Measurements from ENCODE around the gene ZNF208. TPM values are rescaled to one million over a fixed set of nuclear protein-coding genes. Genes with fewer than 3 reads are reported as not detected.

The ZNF208 gene
- total RNA-seq, 1 experiment from 2014 or later, result not detected

GRCh38 chr19:21940684-21941083 lies 70.1 kb downstream of the ZNF208 start:
- H3K4me1 ChIP-seq (replicated peaks; ENCODE audit: insufficient read depth), result no peaks in the 10 kb centered on the region
- no peaks in the 10 kb centered on the region for H3K27me3 ChIP-seq (ENCODE audit: insufficient read depth, low read depth)
- POLR2A ChIA-PET (ENCODE audit: unreplicated experiment), result no interaction called here

GRCh38 chr19:21934593-21934992 lies 76.2 kb downstream of the ZNF208 start:
- ChIA-PET POLR2A (ENCODE audit: unreplicated experiment) (no interaction called here), CTCF (no interaction called here)
- H3F3A ChIP-seq (ENCODE audit: insufficient read depth, low read depth), result no peaks in the 10 kb centered on the region
- TF ChIP-seq CTCF (conservative IDR thresholded peaks at IDR 0.05), result no peak
- TF ChIP-seq EZH2 (IDR thresholded peaks at IDR 0.05; ENCODE audit: low read depth), result no peak
- H3K36me3 ChIP-seq (ENCODE audit: low read depth), result no peaks in the 10 kb centered on the region
- no peak overlapping the region for H3K4me3 ChIP-seq
- no peak overlapping the region for H2AFZ ChIP-seq
- no peaks in the 10 kb centered on the region for H3K9me3 ChIP-seq (ENCODE audit: insufficient read depth, low read depth)
- DNase-seq, result no peak
- intact Hi-C loops (cut with micrococcal nuclease; ENCODE audit: unreplicated experiment), result no loop called here
- no peaks in the 10 kb centered on the region for H3K9me2 ChIP-seq (ENCODE audit: insufficient read depth)
- no TSS peak for BruUV-seq (replicated peaks)
- H3K4me2 ChIP-seq, result no peak overlapping the region
- H4K20me1 ChIP-seq (ENCODE audit: insufficient read depth), result no peaks in the 10 kb centered on the region
- H3K79me2 ChIP-seq (ENCODE audit: low read depth), result no peaks in the 10 kb centered on the region
- H3K27ac ChIP-seq, result no peak overlapping the region
- no peaks in the 10 kb centered on the region for H3K27me3 ChIP-seq (ENCODE audit: insufficient read depth, low read depth)
- no peaks in the 10 kb centered on the region for H3K4me1 ChIP-seq (replicated peaks; ENCODE audit: insufficient read depth)

More at GRCh38 chr19:21940684-21941083, 70.1 kb downstream of the ZNF208 start:
- no peaks in the 10 kb centered on the region for H4K20me1 ChIP-seq (ENCODE audit: insufficient read depth)
- no peak overlapping the region; the same call in 1 of the 2 replicates for H3K4me3 ChIP-seq
- intact Hi-C loops (cut with micrococcal nuclease; ENCODE audit: unreplicated experiment), result no loop called here
- peak overlapping the region; percentile 27 for H3K4me2 ChIP-seq
- H2AFZ ChIP-seq, result peak overlapping the region; percentile 26; the same call in 1 of the 2 replicates
- no peak overlapping the region for H3K27ac ChIP-seq
- no TSS peak for BruUV-seq (replicated peaks)
- H3K79me2 ChIP-seq (ENCODE audit: low read depth), result no peaks in the 10 kb centered on the region
- TF ChIP-seq CTCF (conservative IDR thresholded peaks at IDR 0.05), result no peak
- TF ChIP-seq EZH2 (IDR thresholded peaks at IDR 0.05; ENCODE audit: low read depth), result no peak
- H3K9me3 ChIP-seq (ENCODE audit: insufficient read depth, low read depth), result no peaks in the 10 kb centered on the region; the same call in 1 of the 2 replicates
- H3K9me2 ChIP-seq (ENCODE audit: insufficient read depth), result no peaks in the 10 kb centered on the region
- no peaks in the 10 kb centered on the region for H3F3A ChIP-seq (ENCODE audit: insufficient read depth, low read depth)
- CTCF ChIA-PET, result no interaction called here
- DNase-seq, result no peak
- H3K36me3 ChIP-seq (ENCODE audit: low read depth), result no peaks in the 10 kb centered on the region

GRCh38 chr19:21934131-21934530 lies 76.6 kb downstream of the ZNF208 start:
- Histone ChIP-seq H3K27ac (no peak overlapping the region), H3K27me3 (ENCODE audit: insufficient read depth, low read depth) (no peaks in the 10 kb centered on the region), H3K4me3 (no peak overlapping the region), H3K36me3 (ENCODE audit: low read depth) (no peaks in the 10 kb centered on the region), H3K9me2 (ENCODE audit: insufficient read depth) (no peaks in the 10 kb centered on the region), H4K20me1 (ENCODE audit: insufficient read depth) (no peaks in the 10 kb centered on the region), H3K4me2 (no peak overlapping the region), H3K9me3 (ENCODE audit: insufficient read depth, low read depth) (no peaks in the 10 kb centered on the region), H3K79me2 (ENCODE audit: low read depth) (no peaks in the 10 kb centered on the region), H2AFZ (no peak overlapping the region), H3F3A (ENCODE audit: insufficient read depth, low read depth) (no peaks in the 10 kb centered on the region), H3K4me1 (replicated peaks; ENCODE audit: insufficient read depth) (no peaks in the 10 kb centered on the region)
- ChIA-PET CTCF (no interaction called here), POLR2A (ENCODE audit: unreplicated experiment) (no interaction called here)
- BruUV-seq (replicated peaks), result no TSS peak
- intact Hi-C loops (cut with micrococcal nuclease; ENCODE audit: unreplicated experiment), result no loop called here
- TF ChIP-seq EZH2 (IDR thresholded peaks at IDR 0.05; ENCODE audit: low read depth) (no peak), CTCF (conservative IDR thresholded peaks at IDR 0.05) (no peak)
- DNase-seq, result no peak

Measured in PC-9 (cell line).